EH (cell line): ENCODE measurements around the gene HTT-AS.
"Not testable (repeated sequence)": the region's sequence is repeated elsewhere in the genome, so short reads cannot be mapped to it uniquely, and the experiment has no call there.

Experiments
- DNase-seq: peaks from one replicate; pipeline ENCODE4 v3.0.0-alpha.2; 2015; ENCODE audit warnings: low read depth

Gene HTT-AS

GRCh38 chr4:3074078-3074845 is at the start of gene HTT-AS, which contains the start of gene HTT:
Gene HTT-AS, minus strand, starts transcription at chr4:3074538.
Gene HTT, plus strand, starts transcription at chr4:3074681. Its CDS starts 145 bp downstream, at chr4:3074826.
- peak; percentile 93 for DNase-seq

GRCh38 chr4:3123181-3123671 is 48.9 kb upstream of the HTT-AS start:
- DNase-seq: peak; percentile 69

- DNase-seq: peak; percentile 85
These were observed 47.8 kb upstream of the HTT-AS start for GRCh38 chr4:3122081-3122563.

DNA sequence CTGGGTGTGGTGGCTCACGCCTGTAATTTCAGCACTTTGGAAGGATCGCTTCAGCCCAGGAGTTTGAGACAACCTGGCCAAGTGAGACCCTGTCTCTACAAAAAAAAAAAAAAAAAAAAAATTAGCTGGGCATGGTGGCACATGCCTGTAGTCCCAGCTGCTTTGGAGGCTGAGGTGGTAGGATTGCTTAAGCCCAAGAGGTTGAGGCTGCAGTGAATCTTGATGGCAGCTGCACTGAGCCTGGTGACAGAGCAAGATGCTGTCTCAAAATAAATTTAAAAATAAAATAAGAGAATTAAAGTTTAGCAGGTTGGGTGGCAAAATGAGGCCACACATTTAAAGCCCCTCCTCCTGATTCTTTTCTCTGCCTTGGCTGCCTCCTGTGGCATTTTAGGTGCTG is 47.3 kb upstream of the HTT-AS start:
- no peak for DNase-seq

DNA sequence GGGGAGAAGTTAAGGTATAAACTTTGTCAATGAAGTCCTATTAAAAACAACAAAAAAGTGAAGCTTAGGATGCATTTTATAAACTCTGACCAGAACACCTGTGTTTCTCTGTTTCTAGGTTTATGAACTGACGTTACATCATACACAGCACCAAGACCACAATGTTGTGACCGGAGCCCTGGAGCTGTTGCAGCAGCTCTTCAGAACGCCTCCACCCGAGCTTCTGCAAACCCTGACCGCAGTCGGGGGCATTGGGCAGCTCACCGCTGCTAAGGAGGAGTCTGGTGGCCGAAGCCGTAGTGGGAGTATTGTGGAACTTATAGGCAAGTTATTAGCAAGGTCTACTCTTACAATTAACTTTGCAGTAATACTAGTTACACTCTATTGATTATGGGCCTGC is 46.8 kb upstream of the HTT-AS start:
- no peak for DNase-seq

DNA sequence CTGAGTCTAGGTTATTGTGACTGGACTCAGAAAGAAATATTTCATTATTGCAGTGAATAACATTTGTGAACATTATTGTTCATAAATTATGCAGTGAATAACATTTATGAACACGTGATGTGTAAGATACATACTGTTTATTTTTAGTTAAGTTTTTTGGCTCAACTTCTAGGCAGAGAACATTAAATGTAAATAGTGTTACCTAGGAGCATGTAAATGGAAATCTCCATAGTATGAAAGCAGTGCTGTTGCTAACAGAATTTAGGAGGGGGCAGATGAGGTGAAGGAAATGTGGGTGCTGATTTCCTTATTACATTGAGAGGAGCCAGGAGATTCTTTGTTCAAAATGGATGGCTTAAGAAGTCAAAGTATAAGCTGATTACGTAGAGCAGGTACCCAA is 45.1 kb upstream of the HTT-AS start:
- no peak for DNase-seq

- no peak for DNase-seq
These were observed 44.0 kb upstream of the HTT-AS start for GRCh38 chr4:3118312-3118711.

DNA sequence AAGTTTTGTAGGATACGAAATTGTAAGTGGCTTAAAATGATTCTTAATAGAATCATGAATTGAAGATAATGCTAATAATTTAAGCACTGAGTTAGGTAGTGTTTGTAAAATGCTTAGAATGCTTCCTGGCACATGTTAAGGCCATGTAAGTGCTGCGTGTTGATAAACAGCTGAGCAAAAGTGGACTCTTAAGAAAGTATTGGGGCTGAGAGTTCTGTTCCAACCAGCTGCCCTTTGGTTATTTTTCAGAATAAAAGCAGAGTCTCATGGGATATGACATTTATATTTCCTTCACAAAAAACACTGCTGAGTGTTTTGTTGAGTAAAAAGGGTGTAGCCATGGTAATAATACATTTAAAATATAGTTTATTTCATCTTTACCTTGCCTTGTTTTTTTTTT is 42.6 kb upstream of the HTT-AS start:
- no peak for DNase-seq

GRCh38 chr4:3115637-3116270 is 41.4 kb upstream of the HTT-AS start:
- DNase-seq: peak; percentile 73

DNA sequence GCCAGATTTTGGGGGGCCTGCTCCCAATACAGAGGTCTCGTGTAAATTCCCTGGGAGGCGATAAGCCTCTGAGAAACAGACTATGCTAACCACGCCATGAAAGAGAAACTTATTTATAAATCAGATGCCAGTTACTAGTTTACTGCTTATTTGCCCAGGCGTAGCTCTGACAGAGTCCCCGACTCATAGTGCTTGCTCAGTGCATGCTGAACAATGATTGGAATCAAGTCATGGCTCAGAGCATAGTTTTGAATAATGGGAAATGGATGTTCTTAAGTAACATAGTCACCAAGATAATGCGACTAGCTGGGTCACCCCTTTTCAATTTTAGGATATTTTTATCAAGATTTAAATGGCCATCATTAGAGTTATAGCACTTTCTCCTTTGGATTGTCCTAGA is 40.0 kb upstream of the HTT-AS start:
- DNase-seq: peak; percentile 32

DNA sequence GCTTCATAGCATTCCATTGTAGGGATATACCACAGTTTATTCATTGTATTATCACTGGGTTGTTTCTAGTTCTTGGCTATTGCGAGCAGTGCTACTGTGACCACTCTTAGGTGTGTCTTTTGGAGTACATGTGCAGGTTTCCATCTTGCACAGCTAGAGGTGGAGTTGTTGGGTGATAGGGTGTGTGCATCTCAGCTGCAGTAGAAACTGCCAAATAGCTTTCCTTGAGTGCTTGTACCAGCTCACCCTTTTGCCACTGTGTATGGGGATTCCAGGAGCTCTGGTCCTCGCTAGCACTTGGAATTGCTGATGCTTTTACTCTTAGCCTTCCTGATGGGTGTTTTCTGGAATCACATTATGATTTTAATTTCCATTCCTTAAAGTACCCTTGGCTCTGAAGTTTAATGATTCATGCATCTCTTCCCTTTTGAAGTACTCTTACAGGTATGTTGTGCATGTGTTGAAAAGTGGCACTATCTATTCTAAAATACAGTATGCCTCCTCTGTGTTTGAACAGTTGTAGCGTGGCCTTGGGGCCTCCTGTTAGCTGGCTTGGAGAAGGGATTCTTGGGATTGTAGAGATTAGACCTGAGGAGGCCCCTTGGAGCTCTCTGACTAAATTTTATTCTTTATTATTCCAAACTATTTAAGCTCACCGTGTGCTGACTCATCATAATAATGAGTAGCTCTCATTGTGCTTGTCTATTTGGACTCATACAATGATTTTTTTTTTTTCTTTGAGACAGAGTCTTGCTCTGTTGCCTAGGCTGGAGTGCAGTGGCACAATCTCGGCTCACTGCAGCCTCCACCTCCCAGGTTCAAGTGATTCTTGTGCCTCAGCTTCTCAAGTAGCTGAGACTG is 38.5 kb upstream of the HTT-AS start:
- DNase-seq: peak; percentile 15

DNA sequence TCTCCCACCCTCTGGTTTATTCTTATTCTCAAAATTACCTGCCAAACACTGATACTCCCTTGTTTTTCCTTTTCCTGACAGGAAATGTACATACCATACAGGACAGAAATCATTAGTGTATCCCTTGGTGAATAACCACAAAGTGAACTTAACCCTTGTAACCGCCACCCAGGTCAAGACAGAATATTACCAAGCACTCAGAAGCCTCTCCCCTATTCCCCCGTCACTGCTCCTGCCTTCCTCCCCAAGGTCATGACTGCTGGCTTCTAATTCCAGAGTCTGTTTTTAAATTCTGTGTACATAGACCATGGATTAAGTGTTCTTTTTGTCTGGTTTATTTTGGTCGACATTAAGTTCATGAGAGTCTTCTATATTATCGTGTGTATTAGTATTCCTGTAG is 37.9 kb upstream of the HTT-AS start:
- no peak for DNase-seq

DNA sequence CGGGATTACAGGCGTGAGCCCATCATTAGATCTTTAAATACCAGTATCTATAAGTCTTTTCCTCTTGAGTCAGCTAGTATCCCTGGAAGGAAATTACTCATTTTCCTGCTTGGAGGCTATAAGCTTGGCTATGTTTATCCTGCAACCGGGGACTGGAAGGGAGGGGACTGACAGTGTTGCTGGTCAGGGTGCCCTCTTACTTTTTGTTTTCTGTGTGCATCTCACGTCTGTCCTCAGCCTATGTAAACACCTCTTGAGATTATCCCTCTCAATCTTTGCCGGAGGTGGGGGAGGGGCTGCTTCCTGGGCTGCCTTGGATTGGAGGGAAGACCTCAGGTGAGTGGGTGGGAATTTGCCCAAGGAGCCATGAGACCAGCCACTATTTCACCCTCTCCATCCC is 37.1 kb upstream of the HTT-AS start:
- peak; percentile 83 for DNase-seq

DNA sequence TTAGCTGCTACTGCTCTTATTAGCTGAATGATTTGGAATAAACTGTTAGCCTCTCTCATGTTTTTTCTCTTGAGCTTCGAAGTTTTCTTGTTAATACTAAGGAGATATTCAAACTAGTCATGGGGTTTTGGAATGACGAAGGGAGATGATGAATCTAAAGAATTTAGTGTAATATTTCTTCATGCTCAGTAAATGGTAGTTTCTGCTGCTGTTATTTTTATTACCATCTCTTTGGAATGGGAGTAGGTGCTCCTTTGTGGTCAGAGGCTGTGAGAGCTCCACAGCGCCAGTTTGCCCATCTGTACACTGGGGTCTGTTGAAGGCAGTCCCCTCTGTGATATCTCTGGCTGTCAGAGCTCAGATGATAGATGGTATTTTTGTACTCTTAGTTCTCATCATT is 33.9 kb upstream of the HTT-AS start:
- peak; percentile 75 for DNase-seq

- DNase-seq: peak; percentile 66
These were observed 33.4 kb upstream of the HTT-AS start for GRCh38 chr4:3107691-3108121.

DNA sequence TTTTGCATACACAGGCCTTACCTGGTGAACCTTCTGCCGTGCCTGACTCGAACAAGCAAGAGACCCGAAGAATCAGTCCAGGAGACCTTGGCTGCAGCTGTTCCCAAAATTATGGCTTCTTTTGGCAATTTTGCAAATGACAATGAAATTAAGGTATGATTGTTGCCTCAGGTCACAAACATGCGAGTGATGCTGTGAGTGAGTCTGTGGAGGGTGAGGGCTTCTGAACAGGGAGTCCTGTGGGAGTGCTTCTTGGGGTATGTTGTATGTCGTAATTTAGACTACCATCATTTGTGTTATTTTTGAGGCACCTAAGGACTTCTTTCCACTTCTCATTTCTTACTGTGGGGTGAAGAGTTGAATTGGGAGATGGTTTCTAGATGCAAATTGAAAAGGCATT is 32.9 kb upstream of the HTT-AS start:
- peak; percentile 20 for DNase-seq

DNA sequence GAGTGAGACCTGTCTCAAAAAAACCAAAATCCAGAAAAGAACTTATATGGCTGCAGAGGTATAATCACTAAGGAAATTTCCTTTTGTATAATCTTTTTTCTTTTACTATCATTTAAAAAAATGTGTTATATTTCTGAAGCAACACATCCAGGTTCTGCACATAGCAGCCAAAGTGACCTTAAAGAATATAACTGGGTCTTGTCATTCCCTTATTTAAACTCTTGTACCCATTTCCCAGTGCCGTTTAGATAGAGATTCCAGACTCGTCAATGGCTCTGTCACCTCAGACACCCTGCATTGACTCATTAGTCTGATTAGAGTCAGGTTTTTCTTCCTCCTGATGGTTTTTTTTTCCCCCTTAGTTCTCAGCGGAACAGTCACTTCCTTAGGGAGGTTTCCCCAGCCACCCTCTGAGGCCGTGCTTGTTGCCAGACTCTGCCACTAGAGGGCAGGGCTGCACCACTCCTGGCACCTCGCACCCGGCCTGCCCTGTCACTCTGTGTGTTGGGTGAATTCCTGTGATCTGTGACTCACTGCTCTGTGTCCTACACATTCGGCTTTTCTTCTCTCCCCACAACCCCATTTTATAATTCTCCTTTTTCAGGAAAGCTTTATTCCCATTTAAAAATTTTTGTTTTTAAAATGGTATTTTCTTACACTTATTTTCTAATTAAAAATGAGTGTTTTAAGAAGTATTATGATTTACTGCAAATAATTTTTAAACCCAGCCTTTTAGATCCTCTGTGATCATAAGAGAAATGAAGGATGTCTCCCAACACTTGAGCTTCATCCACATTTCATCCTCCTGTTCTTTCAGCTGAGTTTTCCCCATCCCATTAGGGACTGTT is 32.2 kb upstream of the HTT-AS start:
- peak; percentile 91 for DNase-seq

DNA sequence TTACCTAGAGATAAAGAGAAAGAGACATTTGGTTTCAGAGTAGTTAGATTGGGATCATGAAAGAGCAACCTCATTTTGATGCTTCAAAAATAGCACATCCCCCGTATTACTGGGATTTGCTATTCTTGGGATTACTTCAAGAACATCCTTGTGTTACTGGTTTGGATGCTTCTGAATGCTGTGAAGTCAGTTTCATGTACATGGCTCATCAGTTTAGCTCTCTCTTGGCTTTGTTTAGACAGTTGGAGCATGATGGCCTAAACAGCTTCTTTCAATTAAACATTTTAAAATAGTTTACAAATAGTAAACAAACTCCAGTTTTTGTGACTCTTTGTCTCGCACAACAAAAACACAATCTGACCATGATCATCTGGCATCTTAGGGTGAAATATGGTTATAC is 24.0 kb upstream of the HTT-AS start:
- no peak for DNase-seq

DNA sequence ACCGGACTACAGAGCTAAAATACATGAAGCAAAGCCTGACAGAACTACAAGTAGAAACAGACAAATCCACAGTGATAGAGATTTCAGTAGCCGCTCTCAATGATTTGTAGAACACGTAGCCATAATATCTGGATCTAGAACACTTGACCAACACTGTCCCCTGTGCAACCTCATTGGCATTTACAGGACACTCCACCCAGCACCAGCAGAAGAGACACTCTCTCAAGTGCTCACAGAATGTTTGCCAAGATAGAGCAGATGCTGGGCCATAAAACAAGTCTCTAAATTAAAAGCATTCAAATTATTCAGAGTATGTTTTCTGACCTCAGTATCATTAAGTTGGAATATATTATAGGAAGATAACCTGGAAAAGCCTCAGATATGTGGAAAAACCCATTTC is 21.9 kb upstream of the HTT-AS start:
- DNase-seq: peak; percentile 29

DNA sequence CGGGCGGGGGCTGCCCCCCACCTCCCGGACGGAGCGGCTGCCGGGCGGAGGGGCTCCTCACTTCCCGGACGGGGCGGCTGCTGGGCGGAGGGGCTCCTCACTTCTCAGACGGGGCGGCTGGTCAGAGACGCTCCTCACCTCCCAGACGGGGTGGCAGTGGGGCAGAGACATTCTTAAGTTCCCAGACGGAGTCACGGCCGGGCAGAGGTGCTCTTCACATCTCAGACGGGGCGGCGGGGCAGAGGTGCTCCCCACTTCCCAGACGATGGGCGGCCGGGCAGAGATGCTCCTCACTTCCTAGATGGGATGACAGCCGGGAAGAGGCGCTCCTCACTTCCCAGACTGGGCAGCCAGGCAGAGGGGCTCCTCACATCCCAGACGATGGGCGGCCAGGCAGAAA is 20.4 kb upstream of the HTT-AS start:
- DNase-seq: not testable (repeated sequence)

GRCh38 chr4:3091464-3091863 is 17.1 kb upstream of the HTT-AS start:
- no peak for DNase-seq
